Mesenchymal stem cell (in vitro differentiated cells and primary cell): ENCODE measurements around the gene TRIAP1.

Experiments used
- DNase-seq: peaks from one replicate; pipeline ENCODE4 v3.0.0-alpha.2; 2013
- H2AFZ ChIP-seq: one replicate; pipeline ENCODE4 v1.6.1; 2013; ENCODE audit warnings: low read depth, mild to moderate bottlenecking, control low read depth, inconsistent platforms, low read length, moderate library complexity
- H2AK5ac ChIP-seq: 2 replicates; pipeline ENCODE4 v1.6.1; 2013; ENCODE audit warnings: low read length, moderate library complexity, mild to moderate bottlenecking, inconsistent platforms; ENCODE audit not compliant: severe bottlenecking
- H2BK120ac ChIP-seq: one replicate; pipeline ENCODE4 v1.6.1; 2013; ENCODE audit warnings: low read depth, mild to moderate bottlenecking, inconsistent platforms, low read length, moderate library complexity
- H2BK12ac ChIP-seq, 2 experiments: one replicate each; pipeline ENCODE4 v1.6.1; 2013; ENCODE audit warnings: inconsistent platforms in 2 of 2, low read length in 2 of 2, mild to moderate bottlenecking in 2 of 2, moderate library complexity in 2 of 2, control low read depth in 1 of 2
- H2BK15ac ChIP-seq: one replicate; pipeline ENCODE4 v1.6.1; 2013; ENCODE audit warnings: mild to moderate bottlenecking, low read depth, inconsistent platforms; ENCODE audit not compliant: poor library complexity, severe bottlenecking
- H2BK5ac ChIP-seq: 2 replicates; pipeline ENCODE4 v1.6.1; 2013; ENCODE audit warnings: low read depth, mild to moderate bottlenecking, low read length, control low read depth, inconsistent platforms; ENCODE audit not compliant: poor library complexity, severe bottlenecking
- H3K14ac ChIP-seq, 2 experiments: one replicate each; pipeline ENCODE4 v1.6.1; 2013; ENCODE audit warnings: inconsistent platforms in 2 of 2, low read length in 2 of 2, control low read depth in 1 of 2, mild to moderate bottlenecking in 1 of 2, moderate library complexity in 1 of 2
- H3K18ac ChIP-seq, 2 experiments: one replicate each; pipeline ENCODE4 v1.6.1; 2013; ENCODE audit warnings: inconsistent platforms in 2 of 2, low read length in 2 of 2, control low read depth in 1 of 2, low read depth in 1 of 2, mild to moderate bottlenecking in 1 of 2
- H3K23ac ChIP-seq, 2 experiments: one replicate each; pipeline ENCODE4 v1.6.1; 2013; ENCODE audit warnings: inconsistent platforms in 2 of 2, low read length in 2 of 2, mild to moderate bottlenecking in 2 of 2, moderate library complexity in 2 of 2, control low read depth in 1 of 2
- H3K27ac ChIP-seq: 2 replicates; pipeline ENCODE4 v1.5.1; 2013; ENCODE audit warnings: mild to moderate bottlenecking, moderate library complexity, low read length, control low read depth, inconsistent platforms; ENCODE audit not compliant: poor library complexity, severe bottlenecking
- H3K27me3 ChIP-seq, 2 experiments: 2 replicates each; pipeline versions ENCODE4 v1.6.1 to v1.7.0; 2013; ENCODE audit warnings: low read length in 2 of 2, mild to moderate bottlenecking in 2 of 2, moderate library complexity in 2 of 2, control low read depth in 1 of 2, inconsistent platforms in 1 of 2; ENCODE audit not compliant: control insufficient read depth in 1 of 2, insufficient read depth in 1 of 2
- H3K36me3 ChIP-seq, 2 experiments: 2 replicates each; pipeline versions ENCODE4 v1.6.1 to v1.7.0; 2013; ENCODE audit warnings: low read length in 2 of 2, control low read depth in 1 of 2, inconsistent platforms in 1 of 2, low read depth in 1 of 2, mild to moderate bottlenecking in 1 of 2; ENCODE audit not compliant: insufficient read depth in 2 of 2, control insufficient read depth in 1 of 2
- H3K4ac ChIP-seq, 2 experiments: one replicate each; pipeline ENCODE4 v1.6.1; 2013; ENCODE audit warnings: inconsistent platforms in 2 of 2, low read length in 2 of 2, mild to moderate bottlenecking in 2 of 2, moderate library complexity in 2 of 2, control low read depth in 1 of 2, low read depth in 1 of 2
- H3K4me1 ChIP-seq: 2 replicates; pipeline ENCODE4 v1.6.1; 2013; ENCODE audit warnings: low read depth, low read length, control low read depth; ENCODE audit not compliant: control insufficient read depth, insufficient read depth
- H3K4me2 ChIP-seq: 2 replicates; pipeline ENCODE4 v1.6.1; 2013; ENCODE audit warnings: low read length, mild to moderate bottlenecking, inconsistent platforms; ENCODE audit not compliant: poor library complexity, severe bottlenecking
- H3K4me3 ChIP-seq, 2 experiments: 2 replicates each; pipeline versions ENCODE4 v1.5.1 to v1.7.0; 2013; ENCODE audit warnings: low read length in 2 of 2, mild to moderate bottlenecking in 2 of 2, control low read depth in 1 of 2, low read depth in 1 of 2; ENCODE audit not compliant: insufficient read depth in 1 of 2
- H3K79me1 ChIP-seq: replicated peaks from 2 replicates; pipeline ENCODE4 v1.6.1; 2013; ENCODE audit warnings: mild to moderate bottlenecking, control low read depth, low read length, inconsistent platforms; ENCODE audit not compliant: poor library complexity, severe bottlenecking
- H3K9ac ChIP-seq: 2 replicates; pipeline ENCODE4 v1.7.0; 2013; ENCODE audit warnings: mild to moderate bottlenecking, low read length, moderate library complexity
- H3K9me3 ChIP-seq: 2 replicates; pipeline ENCODE4 v1.7.0; 2013; ENCODE audit warnings: mild to moderate bottlenecking, low read length; ENCODE audit not compliant: control insufficient read depth
- H4K8ac ChIP-seq: one replicate; pipeline ENCODE4 v1.6.1; 2013; ENCODE audit warnings: inconsistent platforms, mild to moderate bottlenecking, low read length, moderate library complexity
- H4K91ac ChIP-seq: one replicate; pipeline ENCODE4 v1.6.1; 2013; ENCODE audit warnings: mild to moderate bottlenecking, low read length, inconsistent platforms
- WGBS: methylation state at CpG from one replicate; pipeline ENCODE4 v1.1.7; 2013; ENCODE audit warnings: mixed read lengths; 5-methylcytosine and 5-hydroxymethylcytosine counted together

Gene TRIAP1

DNA sequence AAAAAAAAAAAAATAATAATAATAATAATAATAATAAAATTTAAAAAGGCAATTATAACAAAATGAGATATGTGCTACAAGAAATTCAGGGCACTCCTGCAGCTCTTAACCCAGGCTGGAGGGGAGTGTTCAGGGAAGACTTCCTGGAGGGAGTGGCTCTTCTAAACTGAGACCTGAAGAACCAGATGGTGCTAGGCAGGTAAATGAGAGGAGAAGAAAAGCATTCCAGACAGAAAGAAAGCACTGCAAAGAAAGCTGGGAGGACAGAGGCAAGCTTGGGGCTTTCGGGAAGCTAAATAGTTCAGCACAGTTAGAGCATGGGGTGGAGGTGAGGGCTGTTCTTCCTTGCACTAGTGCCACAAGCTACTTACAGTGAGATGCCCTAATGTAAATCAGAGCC is 33.3 kb upstream of the TRIAP1 start:
- 100% methylated on average over 1 of the region's 1 CpG for WGBS

DNA sequence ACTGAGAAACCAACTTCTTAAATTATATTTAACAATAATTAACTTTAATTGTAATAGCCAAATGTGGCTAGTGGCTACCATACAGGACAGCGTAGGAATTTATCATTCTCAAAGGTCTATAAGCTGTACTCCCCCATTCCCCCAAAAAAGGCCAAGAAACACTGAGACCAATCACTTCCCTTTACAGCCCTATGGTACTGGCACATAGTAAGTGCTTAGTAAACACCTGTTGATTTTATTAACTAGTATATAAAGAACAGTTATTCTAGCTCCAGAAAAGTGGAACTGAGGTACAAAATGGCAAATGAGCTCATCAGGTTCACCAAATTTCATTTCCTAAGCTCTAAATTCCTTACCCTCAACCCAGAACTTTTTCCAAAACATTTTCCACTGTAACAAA is 29.5 kb upstream of the TRIAP1 start:
- H2AK5ac ChIP-seq = no peak overlapping the region
- H2BK120ac ChIP-seq = no peak overlapping the region
- H3K36me3 ChIP-seq = no peaks in the 10 kb centered on the region
- no peak overlapping the region for H2BK5ac ChIP-seq
- no peak for DNase-seq
- no peak overlapping the region for H3K9ac ChIP-seq
- H3K9me3 ChIP-seq = no peaks in the 10 kb centered on the region
- no peak overlapping the region for H3K4me2 ChIP-seq
- H2BK12ac ChIP-seq = no peak overlapping the region
- H3K79me1 ChIP-seq = peaks cover 21% of the 10 kb centered on the region
- WGBS = no CpG with 5 or more reads among the region's 1 CpG
- no peak overlapping the region for H3K23ac ChIP-seq
- no peak overlapping the region for H3K14ac ChIP-seq
- H3K27me3 ChIP-seq = no peaks in the 10 kb centered on the region
- H4K8ac ChIP-seq = no peak overlapping the region
- H2BK15ac ChIP-seq = no peak overlapping the region
- H3K4ac ChIP-seq = no peak overlapping the region
- H3K4me1 ChIP-seq = peaks cover 2% of the 10 kb centered on the region
- H3K18ac ChIP-seq = no peak overlapping the region
- H3K27ac ChIP-seq = no peak overlapping the region
- no peak overlapping the region for H4K91ac ChIP-seq
- no peak overlapping the region for H3K4me3 ChIP-seq
- no peak overlapping the region for H2AFZ ChIP-seq

More for the DNA sequence above, 33.3 kb upstream of the TRIAP1 start:
- no peak overlapping the region for H3K9ac ChIP-seq
- H3K36me3 ChIP-seq = peaks cover 3 to 19% of the 10 kb centered on the region in 2 experiments
- no peak overlapping the region for H3K18ac ChIP-seq
- no peak overlapping the region for H2BK120ac ChIP-seq
- no peak overlapping the region for H3K14ac ChIP-seq
- H3K4ac ChIP-seq = no peak overlapping the region
- no peaks in the 10 kb centered on the region for H3K27me3 ChIP-seq
- H2BK5ac ChIP-seq = no peak overlapping the region
- H3K27ac ChIP-seq = no peak overlapping the region
- peaks cover 16% of the 10 kb centered on the region for H3K79me1 ChIP-seq
- H3K4me1 ChIP-seq = peaks cover 2% of the 10 kb centered on the region
- H2AK5ac ChIP-seq = no peak overlapping the region
- no peak for DNase-seq
- H2BK12ac ChIP-seq = no peak overlapping the region
- no peak overlapping the region for H2AFZ ChIP-seq
- no peak overlapping the region for H2BK15ac ChIP-seq
- H4K91ac ChIP-seq = no peak overlapping the region
- H3K4me2 ChIP-seq = no peak overlapping the region
- H3K9me3 ChIP-seq = no peaks in the 10 kb centered on the region
- no peak overlapping the region for H3K4me3 ChIP-seq
- H4K8ac ChIP-seq = no peak overlapping the region
- H3K23ac ChIP-seq = no peak overlapping the region

DNA sequence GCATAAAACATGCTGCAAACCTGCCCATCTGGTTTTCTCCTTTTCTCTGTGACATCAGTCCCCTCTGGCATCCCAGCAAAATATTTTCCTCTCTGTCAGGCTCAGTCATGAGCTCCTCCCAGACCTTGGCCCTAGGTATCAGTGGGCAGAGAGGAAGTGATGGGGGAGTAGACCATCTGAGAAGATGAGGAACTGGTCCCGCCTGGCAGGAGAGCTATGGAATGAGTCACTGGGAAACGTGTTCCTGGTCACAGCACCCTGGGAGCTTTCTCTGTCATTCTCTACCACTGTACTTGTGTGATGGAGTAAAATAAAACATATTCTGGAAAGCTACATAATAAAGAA is 28.4 kb upstream of the TRIAP1 start:
- H4K8ac ChIP-seq = no peak overlapping the region
- no peak overlapping the region for H2AK5ac ChIP-seq
- no peaks in the 10 kb centered on the region for H3K9me3 ChIP-seq
- H2BK12ac ChIP-seq = no peak overlapping the region
- 0% methylated on average over 2 of the region's 2 CpGs for WGBS
- no peaks in the 10 kb centered on the region for H3K27me3 ChIP-seq
- no peak overlapping the region for H3K4ac ChIP-seq
- H3K23ac ChIP-seq = no peak overlapping the region
- H3K4me2 ChIP-seq = no peak overlapping the region
- no peak overlapping the region for H4K91ac ChIP-seq
- H3K79me1 ChIP-seq = peaks cover 22% of the 10 kb centered on the region
- no peak overlapping the region for H3K4me3 ChIP-seq
- no peak overlapping the region for H3K9ac ChIP-seq
- H2AFZ ChIP-seq = no peak overlapping the region
- H2BK5ac ChIP-seq = no peak overlapping the region
- peaks cover 8% of the 10 kb centered on the region for H3K4me1 ChIP-seq
- H3K14ac ChIP-seq = no peak overlapping the region
- no peak overlapping the region for H2BK120ac ChIP-seq
- no peaks in the 10 kb centered on the region for H3K36me3 ChIP-seq
- H3K27ac ChIP-seq = no peak overlapping the region
- peak; percentile 54 for DNase-seq
- no peak overlapping the region for H2BK15ac ChIP-seq
- H3K18ac ChIP-seq = no peak overlapping the region

DNA sequence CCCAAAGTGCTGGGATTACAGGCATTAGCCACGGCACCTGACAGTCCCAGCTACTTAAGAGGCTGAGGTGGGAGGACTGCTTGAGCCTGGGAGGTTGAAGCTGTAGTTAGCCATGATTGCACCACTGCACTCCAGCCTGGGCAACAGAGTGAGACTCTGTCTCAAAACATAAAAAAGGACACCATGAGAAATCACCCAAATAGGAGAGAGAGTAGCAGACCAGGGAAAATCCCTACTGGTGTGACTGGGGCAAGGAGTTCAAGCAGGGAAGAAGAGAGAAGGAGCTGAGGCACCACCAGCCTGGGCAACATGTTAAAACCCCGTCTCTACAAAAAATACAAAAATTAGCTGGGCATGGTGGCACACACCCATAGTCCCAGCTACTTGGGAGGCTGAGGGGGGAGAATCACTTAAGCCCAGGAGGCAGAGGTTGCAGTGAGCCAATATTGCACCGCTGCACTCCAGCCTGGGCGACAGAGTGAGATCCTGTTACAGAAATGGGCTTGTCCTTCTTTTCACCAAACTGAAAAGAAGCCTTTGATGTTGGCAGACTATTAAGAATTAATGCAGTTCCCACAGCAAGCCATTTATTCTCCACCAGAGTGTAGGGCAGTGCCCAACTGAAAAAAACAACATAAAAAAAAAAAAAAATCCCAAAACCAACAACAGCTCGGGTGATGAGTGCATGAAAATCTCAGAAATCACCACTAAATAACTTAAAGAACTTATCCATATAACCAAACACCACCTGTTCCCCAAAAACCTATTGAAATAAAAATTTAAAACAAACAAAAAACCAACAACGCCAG is 27.8 kb upstream of the TRIAP1 start:
- 85% methylated on average over 6 of the region's 6 CpGs for WGBS
- H3K79me1 ChIP-seq = peaks cover 20% of the 10 kb centered on the region

More for the DNA sequence above, 27.8 kb upstream of the TRIAP1 start:
- H2BK12ac ChIP-seq = no peak overlapping the region
- H3K27me3 ChIP-seq = no peaks in the 10 kb centered on the region
- H2AK5ac ChIP-seq = no peak overlapping the region
- H2BK15ac ChIP-seq = no peak overlapping the region
- H3K27ac ChIP-seq = no peak overlapping the region
- no peak overlapping the region for H2BK5ac ChIP-seq
- H3K14ac ChIP-seq = no peak overlapping the region
- H2AFZ ChIP-seq = no peak overlapping the region
- DNase-seq = no peak
- no peaks in the 10 kb centered on the region for H3K36me3 ChIP-seq
- H4K91ac ChIP-seq = no peak overlapping the region
- H3K4me1 ChIP-seq = peaks cover 8% of the 10 kb centered on the region
- H4K8ac ChIP-seq = no peak overlapping the region
- H3K18ac ChIP-seq = no peak overlapping the region
- H3K4ac ChIP-seq = no peak overlapping the region
- H3K9me3 ChIP-seq = no peaks in the 10 kb centered on the region
- H3K4me3 ChIP-seq = no peak overlapping the region
- no peak overlapping the region for H2BK120ac ChIP-seq
- H3K23ac ChIP-seq = no peak overlapping the region
- no peak overlapping the region for H3K9ac ChIP-seq
- H3K4me2 ChIP-seq = no peak overlapping the region
